ENCODE data around the gene HOXD4.

The HOXD4 gene

GRCh38 chr2:176173567-176174381 is 22.4 kb downstream of the HOXD4 start:
- H3K4me3 Mint-ChIP-seq: peak overlapping the region; percentile 80 to 95 (median 93)
- H3K27me3 Mint-ChIP-seq (ENCODE audit: low read depth): peaks cover 13% of the 10 kb centered on the region
- no peak for TF ChIP-seq CTCF (IDR thresholded peaks at IDR 0.05; ENCODE audit: unreplicated experiment in 3 of 3)
- peak overlapping the region; percentile 97 to 100 (median 99) for H3K27ac Mint-ChIP-seq
- H3K9me3 Mint-ChIP-seq: no peaks in the 10 kb centered on the region
- H3K36me3 Mint-ChIP-seq (ENCODE audit: low read depth): peaks cover 19% of the 10 kb centered on the region
- peaks cover 82% of the 10 kb centered on the region for H3K4me1 Mint-ChIP-seq

GRCh38 chr2:176174382-176174823 is 23.1 kb downstream of the HOXD4 start:
- peaks cover 19% of the 10 kb centered on the region for H3K27me3 Mint-ChIP-seq (ENCODE audit: low read depth)
- peak overlapping the region; percentile 97 to 100 (median 99) for H3K27ac Mint-ChIP-seq
- TF ChIP-seq CTCF (IDR thresholded peaks at IDR 0.05; ENCODE audit: unreplicated experiment in 3 of 3): no peak
- H3K9me3 Mint-ChIP-seq: no peaks in the 10 kb centered on the region
- H3K4me3 Mint-ChIP-seq: peak overlapping the region; percentile 80 to 95 (median 93)
- H3K36me3 Mint-ChIP-seq (ENCODE audit: low read depth): peaks cover 18% of the 10 kb centered on the region
- peaks cover 87% of the 10 kb centered on the region for H3K4me1 Mint-ChIP-seq

GRCh38 chr2:176174824-176175708 is 23.7 kb downstream of the HOXD4 start:
- H3K9me3 Mint-ChIP-seq: no peaks in the 10 kb centered on the region
- peaks cover 25% of the 10 kb centered on the region for H3K27me3 Mint-ChIP-seq (ENCODE audit: low read depth)

GRCh38 chr2:176175709-176176607 is 24.6 kb downstream of the HOXD4 start:
- H3K27ac Mint-ChIP-seq: peak overlapping the region; percentile 97 to 100 (median 99)
- H3K36me3 Mint-ChIP-seq (ENCODE audit: low read depth): peaks cover 13% of the 10 kb centered on the region
- H3K27me3 Mint-ChIP-seq (ENCODE audit: low read depth): peaks cover 26% of the 10 kb centered on the region
- peak overlapping the region; percentile 80 to 95 (median 93) for H3K4me3 Mint-ChIP-seq
- TF ChIP-seq CTCF (IDR thresholded peaks at IDR 0.05; ENCODE audit: unreplicated experiment in 3 of 3): no peak
- no peaks in the 10 kb centered on the region for H3K9me3 Mint-ChIP-seq
- peaks cover 75% of the 10 kb centered on the region for H3K4me1 Mint-ChIP-seq

More at GRCh38 chr2:176174824-176175708, 23.7 kb downstream of the HOXD4 start:
- TF ChIP-seq CTCF (IDR thresholded peaks at IDR 0.05; ENCODE audit: unreplicated experiment in 3 of 3): peak in 1 of 3 experiments; percentile 22
- Mint-ChIP-seq H3K4me1 (peaks cover 84% of the 10 kb centered on the region), H3K36me3 (ENCODE audit: low read depth) (peaks cover 12% of the 10 kb centered on the region), H3K4me3 (peak overlapping the region; percentile 80 to 95 (median 93)), H3K27ac (peak overlapping the region; percentile 97 to 100 (median 99))

GRCh38 chr2:176177580-176178037 is 26.3 kb downstream of the HOXD4 start:
- peak overlapping the region; percentile 80 to 93 (median 84) for H3K4me3 Mint-ChIP-seq
- no peak for TF ChIP-seq CTCF (IDR thresholded peaks at IDR 0.05; ENCODE audit: unreplicated experiment in 3 of 3)
- peaks cover 69% of the 10 kb centered on the region for H3K4me1 Mint-ChIP-seq
- no peaks in the 10 kb centered on the region for H3K9me3 Mint-ChIP-seq
- peaks cover 12% of the 10 kb centered on the region for H3K36me3 Mint-ChIP-seq (ENCODE audit: low read depth)
- H3K27me3 Mint-ChIP-seq (ENCODE audit: low read depth): peaks cover 26% of the 10 kb centered on the region
- H3K27ac Mint-ChIP-seq: peak overlapping the region; percentile 97 to 100 (median 99)
